Measurements from ENCODE around the gene CRYBA1. TPM values are rescaled to one million over a fixed set of nuclear protein-coding genes. Genes with fewer than 3 reads are reported as not detected.

Gene CRYBA1
- total and polyA plus RNA-seq, 2 of the 8 experiments (the other 6 are each of a cell fraction or from before 2014, with no cell fraction given): not detected

GRCh38 chr17:29207975-29208374 is 38.7 kb upstream of the CRYBA1 start:
- Histone ChIP-seq H2BK12ac (ENCODE audit: low read depth, low read length) (no peak overlapping the region), H3K9ac (replicated peaks in 1 of 4; ENCODE audit: extremely low read depth in 1 of 4, low read depth in 3 of 4, low read length in 3 of 4) (no peak overlapping the region), H3K36me3 (ENCODE audit: control insufficient read depth in 2 of 4, insufficient read depth in 4 of 4, low read length in 3 of 4) (no peaks in the 10 kb centered on the region), H3K56ac (replicated peaks; ENCODE audit: insufficient read length, low read depth, low read length) (no peak overlapping the region), H3K79me1 (ENCODE audit: low read depth, low read length) (no peaks in the 10 kb centered on the region), H3K27me3 (replicated peaks in 1 of 4; ENCODE audit: control insufficient read depth in 3 of 4, extremely low read depth in 1 of 4, insufficient read depth in 3 of 4, low read length in 3 of 4) (no peaks in the 10 kb centered on the region), H3K23ac (ENCODE audit: insufficient read length) (no peak overlapping the region), H3K27ac (ENCODE audit: low read depth, low read length) (no peak overlapping the region), H4K8ac (ENCODE audit: extremely low read depth, insufficient read depth, low read length) (no peak overlapping the region), H3K9me3 (ENCODE audit: insufficient read depth in 2 of 2, low read depth in 1 of 2, low read length in 1 of 2) (no peaks in the 10 kb centered on the region), H3K18ac (ENCODE audit: extremely low read depth, low read length) (no peak overlapping the region), H4K20me1 (replicated peaks in 1 of 2; ENCODE audit: control insufficient read depth in 1 of 2, insufficient read depth in 2 of 2, low read length in 2 of 2) (no peaks in the 10 kb centered on the region), H2BK20ac (ENCODE audit: low read length) (no peak overlapping the region), H2AFZ (ENCODE audit: low read length) (no peak overlapping the region), H3K4me1 (replicated peaks in 1 of 4; ENCODE audit: control insufficient read depth in 3 of 4, insufficient read depth in 4 of 4, low read length in 3 of 4) (peaks cover 0 to 7% (median 3%) of the 10 kb centered on the region in 4 experiments; a peak in 6 of 7 replicates), H3K4ac (replicated peaks; ENCODE audit: insufficient read length, low read depth, low read length) (no peak overlapping the region), H3K4me2 (ENCODE audit: insufficient read depth in 1 of 2, low read depth in 2 of 2, low read length in 2 of 2) (no peak overlapping the region), H3K4me3 (ENCODE audit: extremely low read depth in 1 of 4, insufficient read depth in 2 of 4, low read depth in 3 of 4, low read length in 4 of 4) (no peak overlapping the region), H3K23me2 (ENCODE audit: low read depth, low read length) (no peaks in the 10 kb centered on the region), H2BK15ac (ENCODE audit: low read length) (no peak overlapping the region), H3K14ac (ENCODE audit: insufficient read length) (no peak overlapping the region), H4K91ac (replicated peaks; ENCODE audit: insufficient read length, low read length) (no peak overlapping the region), H2BK5ac (ENCODE audit: low read depth, low read length) (no peak overlapping the region), H3K79me2 (ENCODE audit: control insufficient read depth in 1 of 2, insufficient read depth in 2 of 2, low read length in 2 of 2) (no peaks in the 10 kb centered on the region), H2AK5ac (ENCODE audit: low read depth, low read length) (no peak overlapping the region), H2BK120ac (replicated peaks; ENCODE audit: low read depth, low read length) (no peak overlapping the region), H4K5ac (ENCODE audit: insufficient read length, low read depth, low read length) (no peak overlapping the region)
- ChIA-PET CTCF (ENCODE audit: partially characterized antibody) (interaction anchor here (0.9 to 18.3 kb wide), 6 partner anchors 11 to 84 kb away, joined by 3 to 333 read pairs (median 7); partner anchors contain the start of gene MYO18A), POLR2A (ENCODE audit: partially characterized antibody) (interaction anchor here (0.9 kb wide), 3 partner anchors 12 to 52 kb away, joined by 3 read pairs; no protein-coding TSS in a partner anchor)
- TF ChIP-seq CBX5 (IDR thresholded peaks at IDR 0.05; ENCODE audit: low read depth, low read length): no peak
- TF ChIP-seq CEBPB (IDR thresholded peaks at IDR 0.05; ENCODE audit: low read depth, low read length): no peak
- no peak for TF ChIP-seq BRCA1 (IDR thresholded peaks at IDR 0.05; ENCODE audit: low read depth, low read length)
- TF ChIP-seq FOSL1 (IDR thresholded peaks at IDR 0.05; ENCODE audit: insufficient read depth, low read depth, low read length): no peak
- no peak for TF ChIP-seq HDAC2 (IDR thresholded peaks at IDR 0.05; ENCODE audit: borderline replicate concordance in 1 of 2, low read depth in 2 of 2, low read length in 2 of 2)
- FAIRE-seq: no peak
- DNase-seq (ENCODE audit: low read depth in 1 of 2, low spot score in 2 of 2): no peak
- WGBS, 2 experiments (ENCODE audit: extremely low coverage in 1 of 2, insufficient coverage in 1 of 2, insufficient read length in 1 of 2, insufficient replicate concordance in 2 of 2, low coverage in 1 of 2, low lambda C conversion rate in 2 of 2, missing lambda C conversion rate in 1 of 2): 90% methylated on average over 2 of the region's 2 CpGs; no CpG with 5 or more reads in 1 of the 2 experiments
